Upper lobe of left lung (tissue), 6 donors: Measurements from ENCODE around the gene TMEM35B. TPM values are rescaled to one million over a fixed set of nuclear protein-coding genes. Genes with fewer than 3 reads are reported as not detected.
"Not testable (repeated sequence)": the region's sequence is repeated elsewhere in the genome, so short reads cannot be mapped to it uniquely, and the experiment has no call there.

Experiments used
- ATAC-seq, 2 donors: fragments of 200-7000 bp; cut with Tn5 transposase; one replicate each; pipeline ENCODE4 v1.9.1; 2022; ENCODE audit warnings: mild to moderate bottlenecking in 2 of 2, moderate library complexity in 2 of 2; ENCODE audit not compliant: low FRiP score in 2 of 2
- DNase-seq, 2 donors: peaks; one replicate each; pipeline ENCODE4 v3.0.0-alpha.2; 2019 to 2020
- H3K27ac ChIP-seq, 4 donors: fragments of 200-600 bp; sonication (generic); one replicate each; pipeline ENCODE4 v1.5.1; 2016 to 2019
- H3K27me3 ChIP-seq, 4 donors: fragments of 200-600 bp; sonication (generic); one replicate each; pipeline ENCODE4 v1.5.1; 2017 to 2019
- H3K36me3 ChIP-seq, 4 donors: fragments of 200-600 bp; sonication (generic); one replicate each; pipeline ENCODE4 v1.5.1; 2016 to 2019
- H3K4me1 ChIP-seq, 4 donors: fragments of 200-600 bp; sonication (generic); one replicate each; pipeline ENCODE4 v1.5.1; 2018 to 2019
- H3K4me3 ChIP-seq, 4 donors: fragments of 200-600 bp; sonication (generic); one replicate each; pipeline ENCODE4 v1.5.1; 2017 to 2019; ENCODE audit warnings: mild to moderate bottlenecking in 2 of 4, moderate library complexity in 1 of 4
- H3K9me3 ChIP-seq, 4 donors: fragments of 200-600 bp; sonication (generic); one replicate each; pipeline ENCODE4 v1.5.1; 2018 to 2019
- EP300 ChIP-seq, 4 donors: sonication (generic); formaldehyde crosslinking; IDR thresholded peaks; one replicate each; pipeline ENCODE4 v1.5.1; 2017; ENCODE audit warnings: antibody characterized with exemption in 4 of 4, control low read depth in 2 of 4
- POLR2A ChIP-seq, 4 donors: fragments of 450-650 bp; IDR thresholded peaks; one replicate each; pipeline ENCODE4 v1.5.1; 2016 to 2017; ENCODE audit warnings: antibody characterized with exemption in 4 of 4, mild to moderate bottlenecking in 2 of 4
- POLR2AphosphoS5 ChIP-seq, 2 donors: sonication (generic); formaldehyde crosslinking; IDR thresholded peaks; one replicate each; pipeline ENCODE4 v1.5.1; 2017; ENCODE audit warnings: antibody characterized with exemption in 2 of 2
- WGBS, 2 donors: methylation state at CpG; one replicate each; pipeline ENCODE4 v1.1.5; 2017 to 2018; 5-methylcytosine and 5-hydroxymethylcytosine counted together
- total RNA-seq, 6 donors: library from RNA; depleted of rRNA in 4 of 6; stranded (reverse); fragments of >200 nt in 4 of 6; gene quantifications; one replicate each; pipeline versions ENCODE4 v1.1.0 to v1.2.1, GENCODE V29; 2016 to 2021
- TF ChIP-seq, protein P1 (sequence below), 6 experiments: fragments of 450-650 bp in 4 of 6; fragments of 200-600 bp in 2 of 6; sonication (generic) in 2 of 6; IDR thresholded peaks; one replicate each; pipeline ENCODE4 v1.5.1; 2016 to 2019; ENCODE audit warnings: antibody characterized with exemption in 6 of 6
- donor health status: DM: no; HTN: no; CAD: no; lungs with moderate emphysema.
- donor health status: DM: no; HTN: yes; CAD: no; lungs with severe emphysema.

Gene TMEM35B
- total RNA-seq, 6 donors from 2014 or later, result 8.4 to 49.9 (median 35.5) TPM

DNA sequence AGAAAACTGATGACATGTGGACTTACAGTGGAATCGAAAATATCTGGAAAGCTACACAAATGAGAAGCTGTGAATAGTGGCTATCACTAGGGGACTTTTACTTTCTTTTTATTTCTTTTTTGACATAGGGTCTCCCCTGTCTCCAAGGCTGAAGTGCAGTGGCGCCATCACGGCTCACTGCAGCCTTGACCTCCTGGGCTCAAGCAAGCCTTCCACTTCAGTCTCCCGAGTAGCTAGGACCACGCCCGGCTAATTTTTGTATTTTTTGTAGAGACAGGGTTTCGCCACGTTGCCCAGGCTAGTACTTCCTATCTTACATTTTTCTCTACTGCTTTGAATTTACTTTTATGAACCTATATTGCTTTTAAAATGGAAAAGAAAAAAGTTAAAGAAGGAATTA is 10.5 kb downstream of the TMEM35B start:
- TF ChIP-seq POLR2A (IDR thresholded peaks at IDR 0.05), result no peak
- no peak for TF ChIP-seq EP300 (IDR thresholded peaks at IDR 0.05)
- TF ChIP-seq, protein P1, sequence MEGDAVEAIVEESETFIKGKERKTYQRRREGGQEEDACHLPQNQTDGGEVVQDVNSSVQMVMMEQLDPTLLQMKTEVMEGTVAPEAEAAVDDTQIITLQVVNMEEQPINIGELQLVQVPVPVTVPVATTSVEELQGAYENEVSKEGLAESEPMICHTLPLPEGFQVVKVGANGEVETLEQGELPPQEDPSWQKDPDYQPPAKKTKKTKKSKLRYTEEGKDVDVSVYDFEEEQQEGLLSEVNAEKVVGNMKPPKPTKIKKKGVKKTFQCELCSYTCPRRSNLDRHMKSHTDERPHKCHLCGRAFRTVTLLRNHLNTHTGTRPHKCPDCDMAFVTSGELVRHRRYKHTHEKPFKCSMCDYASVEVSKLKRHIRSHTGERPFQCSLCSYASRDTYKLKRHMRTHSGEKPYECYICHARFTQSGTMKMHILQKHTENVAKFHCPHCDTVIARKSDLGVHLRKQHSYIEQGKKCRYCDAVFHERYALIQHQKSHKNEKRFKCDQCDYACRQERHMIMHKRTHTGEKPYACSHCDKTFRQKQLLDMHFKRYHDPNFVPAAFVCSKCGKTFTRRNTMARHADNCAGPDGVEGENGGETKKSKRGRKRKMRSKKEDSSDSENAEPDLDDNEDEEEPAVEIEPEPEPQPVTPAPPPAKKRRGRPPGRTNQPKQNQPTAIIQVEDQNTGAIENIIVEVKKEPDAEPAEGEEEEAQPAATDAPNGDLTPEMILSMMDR (IDR thresholded peaks at IDR 0.05), result no peak
- TF ChIP-seq POLR2AphosphoS5 (IDR thresholded peaks at IDR 0.05), result no peak
- no peak overlapping the region for H3K27ac ChIP-seq
- no peaks in the 10 kb centered on the region for H3K4me1 ChIP-seq
- no peak overlapping the region for H3K4me3 ChIP-seq
- ATAC-seq, result no peak
- no peaks in the 10 kb centered on the region for H3K9me3 ChIP-seq
- H3K36me3 ChIP-seq, result peaks cover 0 to 9% (median 7%) of the 10 kb centered on the region in 4 donors
- WGBS, 2 donors, result 72 to 75% methylated on average over 8 of the region's 8 CpGs
- no peak for DNase-seq
- H3K27me3 ChIP-seq, result no peaks in the 10 kb centered on the region

DNA sequence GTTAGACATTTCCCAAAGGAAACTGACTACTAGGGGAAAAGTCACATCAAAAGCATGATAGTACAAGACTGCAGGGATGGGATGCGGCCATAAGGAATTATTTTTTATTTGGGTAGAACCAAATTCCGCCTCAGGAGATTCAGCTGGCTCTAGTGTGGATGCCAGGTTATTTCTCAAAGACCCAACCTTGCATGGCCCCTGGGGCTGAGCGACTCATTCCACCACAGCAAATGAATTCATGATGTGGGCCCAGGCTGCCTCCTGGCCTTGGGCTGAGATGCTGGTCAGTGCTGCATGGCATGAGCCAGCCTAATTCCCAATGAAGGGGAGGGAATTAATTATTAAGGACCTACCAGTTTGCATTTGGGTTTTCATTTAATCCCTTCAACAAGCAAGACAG is 11.8 kb downstream of the TMEM35B start:
- Histone ChIP-seq H3K9me3 (no peaks in the 10 kb centered on the region), H3K4me1 (no peaks in the 10 kb centered on the region), H3K27ac (no peak overlapping the region), H3K27me3 (no peaks in the 10 kb centered on the region), H3K36me3 (peaks cover 0 to 9% (median 6%) of the 10 kb centered on the region in 4 donors), H3K4me3 (no peak overlapping the region)
- 93 to 94% methylated on average over 3 of the region's 3 CpGs for WGBS, 2 donors
- DNase-seq (no peak), ATAC-seq (no peak)
- TF ChIP-seq POLR2AphosphoS5 (IDR thresholded peaks at IDR 0.05) (no peak), POLR2A (IDR thresholded peaks at IDR 0.05) (no peak), EP300 (IDR thresholded peaks at IDR 0.05) (no peak)
- TF ChIP-seq, protein P1 (IDR thresholded peaks at IDR 0.05), result no peak

DNA sequence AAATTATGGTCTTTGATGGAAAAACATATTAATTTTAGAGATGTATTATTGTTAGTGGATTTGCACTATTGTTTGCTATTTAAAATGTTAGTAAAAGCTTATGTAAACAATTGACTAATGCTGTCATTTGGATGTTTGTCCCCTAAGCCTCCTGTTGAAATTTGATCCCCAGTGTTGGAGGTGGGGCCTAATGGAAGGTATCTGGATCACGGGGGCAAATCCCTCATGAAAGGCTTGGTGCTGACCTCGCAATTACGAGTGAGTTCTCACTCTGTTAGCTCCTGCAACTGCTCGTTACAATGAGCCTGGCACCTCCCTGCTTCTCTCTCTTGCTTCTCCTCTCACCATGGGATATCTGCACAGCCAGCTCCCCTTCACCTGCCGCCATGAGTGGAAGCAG is 14.3 kb downstream of the TMEM35B start:
- 38 to 43% methylated on average over 5 of the region's 5 CpGs for WGBS, 2 donors
- no peak for DNase-seq
- ATAC-seq, result no peak

DNA sequence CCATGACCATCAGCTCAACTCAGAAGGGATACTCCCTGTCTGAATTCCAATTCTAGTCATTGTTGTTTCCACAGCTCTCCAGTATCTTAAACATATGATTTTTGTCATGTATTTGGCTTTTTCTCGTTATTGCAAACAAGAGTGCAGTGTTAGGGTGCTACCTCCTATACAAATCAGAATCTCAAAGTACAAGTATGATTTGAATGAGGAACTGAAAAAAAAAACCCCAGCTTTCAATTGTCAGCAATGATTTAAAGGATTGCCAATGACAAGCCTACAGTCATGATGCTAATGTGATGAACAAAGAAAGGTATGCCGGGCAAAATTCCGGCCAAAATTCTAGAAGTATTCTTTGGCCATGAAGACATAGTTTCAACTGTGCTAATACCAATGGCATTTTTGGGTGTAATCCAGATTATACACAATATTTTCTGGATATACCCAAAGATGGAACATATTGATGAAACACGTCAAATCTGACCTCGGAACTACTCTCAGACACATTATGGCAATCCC is 14.9 kb downstream of the TMEM35B start:
- WGBS, 2 donors, result 85 to 89% methylated on average over 5 of the region's 5 CpGs
- Histone ChIP-seq H3K36me3 (no peaks in the 10 kb centered on the region), H3K9me3 (no peaks in the 10 kb centered on the region), H3K4me1 (no peaks in the 10 kb centered on the region), H3K27me3 (no peaks in the 10 kb centered on the region), H3K27ac (no peak overlapping the region), H3K4me3 (no peak overlapping the region)
- TF ChIP-seq, protein P1 (IDR thresholded peaks at IDR 0.05), result no peak
- no peak for TF ChIP-seq EP300 (IDR thresholded peaks at IDR 0.05)
- TF ChIP-seq POLR2A (IDR thresholded peaks at IDR 0.05), result no peak
- no peak for TF ChIP-seq POLR2AphosphoS5 (IDR thresholded peaks at IDR 0.05)
- ATAC-seq (no peak), DNase-seq (no peak)

More for the DNA sequence above, 14.3 kb downstream of the TMEM35B start:
- Histone ChIP-seq H3K36me3 (no peaks in the 10 kb centered on the region), H3K27me3 (no peaks in the 10 kb centered on the region), H3K9me3 (no peaks in the 10 kb centered on the region), H3K27ac (no peak overlapping the region), H3K4me3 (no peak overlapping the region), H3K4me1 (no peaks in the 10 kb centered on the region)
- no peak for TF ChIP-seq POLR2AphosphoS5 (IDR thresholded peaks at IDR 0.05)
- TF ChIP-seq POLR2A (IDR thresholded peaks at IDR 0.05), result no peak
- TF ChIP-seq, protein P1 (IDR thresholded peaks at IDR 0.05), result no peak
- no peak for TF ChIP-seq EP300 (IDR thresholded peaks at IDR 0.05)

DNA sequence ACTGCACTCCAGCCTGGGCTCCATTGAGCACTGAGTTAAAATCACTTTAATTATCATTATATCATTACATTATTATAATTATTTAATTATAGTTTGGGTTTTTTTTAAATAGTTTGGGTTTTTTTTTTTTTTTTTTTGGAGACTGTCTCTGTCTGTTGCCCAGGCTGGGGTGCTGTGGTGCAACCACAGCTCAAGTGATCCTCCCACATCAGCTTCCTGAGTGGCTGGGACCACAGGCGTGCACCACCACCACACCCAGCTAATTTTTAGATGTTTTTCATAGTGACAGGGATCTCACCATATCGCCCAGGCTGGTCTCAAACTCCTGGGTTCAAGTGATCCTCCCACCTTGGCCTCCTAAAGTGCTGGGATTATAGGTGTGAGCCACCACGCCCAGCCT is 16.9 kb downstream of the TMEM35B start:
- H3K9me3 ChIP-seq, H3K36me3 ChIP-seq, H3K27ac ChIP-seq, ATAC-seq, DNase-seq, H3K4me3 ChIP-seq, H3K27me3 ChIP-seq, H3K4me1 ChIP-seq: not testable (repeated sequence)
- 83 to 88% methylated on average over 3 of the region's 3 CpGs for WGBS, 2 donors

DNA sequence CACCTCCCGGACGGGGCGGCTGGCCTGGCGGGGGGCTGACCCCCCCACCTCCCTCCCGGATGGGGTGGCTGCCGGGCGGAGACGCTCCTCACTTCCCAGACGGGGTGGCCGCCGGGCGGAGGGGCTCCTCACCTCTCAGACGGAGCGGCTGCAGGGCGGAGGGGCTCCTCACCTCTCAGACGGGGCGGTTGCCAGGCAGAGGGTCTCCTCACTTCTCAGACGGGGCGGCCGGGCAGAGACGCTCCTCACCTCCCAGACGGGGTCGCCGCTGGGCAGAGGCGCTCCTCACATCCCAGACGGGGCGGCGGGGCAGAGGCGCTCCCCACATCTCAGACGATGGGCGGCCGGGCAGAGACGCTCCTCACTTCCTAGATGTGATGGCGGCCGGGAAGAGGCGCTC is 17.5 kb downstream of the TMEM35B start:
- H3K36me3 ChIP-seq, H3K9me3 ChIP-seq, H3K27ac ChIP-seq, ATAC-seq, H3K4me1 ChIP-seq, H3K4me3 ChIP-seq, H3K27me3 ChIP-seq: not testable (repeated sequence)
- no CpG with 5 or more reads among the region's 36 CpGs for WGBS, 2 donors
- peak in 1 of 2 donors; percentile 62 for DNase-seq
